Uterus (tissue), 4 donors: Measurements from ENCODE around the gene CACNB2. TPM values are rescaled to one million over a fixed set of nuclear protein-coding genes. Genes with fewer than 3 reads are reported as not detected.

Experiments used
- DNase-seq, 2 donors: peaks; one replicate each; pipeline ENCODE4 v3.0.0-alpha.2; 2019 to 2020
- H3K27ac ChIP-seq, 2 donors: fragments of 200-600 bp; sonication (generic); 1 replicate in 1 of 2; 2 replicates in 1 of 2; pipeline ENCODE4 v1.5.1; 2016 to 2018
- H3K27me3 ChIP-seq, 2 donors: fragments of 200-600 bp; sonication (generic); one replicate each; pipeline ENCODE4 v1.5.1; 2018 to 2019; ENCODE audit warnings: control low read depth in 1 of 2
- H3K36me3 ChIP-seq, 2 donors: fragments of 200-600 bp; sonication (generic); one replicate each; pipeline ENCODE4 v1.5.1; 2019; ENCODE audit warnings: control low read depth in 1 of 2
- H3K4me1 ChIP-seq, 2 donors: fragments of 200-600 bp; sonication (generic); one replicate each; pipeline ENCODE4 v1.5.1; 2018 to 2019; ENCODE audit warnings: control low read depth in 1 of 2
- H3K4me3 ChIP-seq, 2 donors: fragments of 200-600 bp; sonication (generic); 1 replicate in 1 of 2; 2 replicates in 1 of 2; pipeline ENCODE4 v1.5.1; 2018 to 2019; ENCODE audit warnings: mild to moderate bottlenecking in 1 of 2
- H3K9me3 ChIP-seq, 2 donors: fragments of 200-600 bp; sonication (generic); one replicate each; pipeline ENCODE4 v1.5.1; 2019; ENCODE audit warnings: control low read depth in 1 of 2
- POLR2A ChIP-seq, 2 donors: fragments of 450-650 bp; IDR thresholded peaks; one replicate each; pipeline ENCODE4 v1.6.1; 2016; ENCODE audit warnings: antibody characterized with exemption in 2 of 2, mild to moderate bottlenecking in 1 of 2, moderate library complexity in 1 of 2
- intact Hi-C: fragments of 100-400 bp; cut with DNase I; formaldehyde crosslinking; loops from one replicate; pipeline ENCODE4 v1.15.1; 2023; ENCODE audit warnings: low total_unique reads
- total RNA-seq, 4 donors: library from RNA; depleted of rRNA in 3 of 4; stranded (reverse); fragments of >200 nt in 3 of 4; gene quantifications; one replicate each; pipeline versions ENCODE4 v1.1.0 to v1.2.4, GENCODE V29; 2014 to 2023
- TF ChIP-seq, protein P1 (sequence below), 4 experiments: fragments of 200-600 bp in 2 of 4; fragments of 450-650 bp in 2 of 4; sonication (generic) in 2 of 4; IDR thresholded peaks; one replicate each; pipeline ENCODE4 v1.5.1; 2016 to 2019; ENCODE audit warnings: antibody characterized with exemption in 4 of 4, mild to moderate bottlenecking in 2 of 4, moderate library complexity in 1 of 4
- donor health status: DM: yes; HTN: yes; CAD: no.

CACNB2 gene
- total RNA-seq, 4 donors from 2014 or later, result 19.4 to 33.0 (median 27.0) TPM

DNA sequence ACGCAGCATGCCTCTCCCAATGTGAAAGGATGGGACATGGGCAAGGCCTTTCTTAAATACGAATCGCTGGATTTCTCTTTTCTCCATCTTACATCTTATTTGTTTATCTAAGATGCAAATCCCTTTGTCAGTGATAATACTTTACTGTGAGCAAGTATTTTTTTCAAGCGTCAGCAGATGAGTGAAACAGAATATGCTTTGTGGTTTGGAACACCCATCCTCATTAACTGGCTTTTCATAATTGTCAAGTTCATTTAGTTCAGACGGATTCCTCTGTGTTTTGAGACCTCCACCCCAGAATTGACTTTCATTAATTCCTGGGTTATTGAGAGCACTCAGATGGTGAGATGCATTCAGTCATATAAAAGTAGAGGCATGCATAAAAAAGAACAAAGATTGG is 361.4 kb downstream of the CACNB2 start:
- no peak for TF ChIP-seq POLR2A (IDR thresholded peaks at IDR 0.05)
- TF ChIP-seq, protein P1, sequence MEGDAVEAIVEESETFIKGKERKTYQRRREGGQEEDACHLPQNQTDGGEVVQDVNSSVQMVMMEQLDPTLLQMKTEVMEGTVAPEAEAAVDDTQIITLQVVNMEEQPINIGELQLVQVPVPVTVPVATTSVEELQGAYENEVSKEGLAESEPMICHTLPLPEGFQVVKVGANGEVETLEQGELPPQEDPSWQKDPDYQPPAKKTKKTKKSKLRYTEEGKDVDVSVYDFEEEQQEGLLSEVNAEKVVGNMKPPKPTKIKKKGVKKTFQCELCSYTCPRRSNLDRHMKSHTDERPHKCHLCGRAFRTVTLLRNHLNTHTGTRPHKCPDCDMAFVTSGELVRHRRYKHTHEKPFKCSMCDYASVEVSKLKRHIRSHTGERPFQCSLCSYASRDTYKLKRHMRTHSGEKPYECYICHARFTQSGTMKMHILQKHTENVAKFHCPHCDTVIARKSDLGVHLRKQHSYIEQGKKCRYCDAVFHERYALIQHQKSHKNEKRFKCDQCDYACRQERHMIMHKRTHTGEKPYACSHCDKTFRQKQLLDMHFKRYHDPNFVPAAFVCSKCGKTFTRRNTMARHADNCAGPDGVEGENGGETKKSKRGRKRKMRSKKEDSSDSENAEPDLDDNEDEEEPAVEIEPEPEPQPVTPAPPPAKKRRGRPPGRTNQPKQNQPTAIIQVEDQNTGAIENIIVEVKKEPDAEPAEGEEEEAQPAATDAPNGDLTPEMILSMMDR (IDR thresholded peaks at IDR 0.05), result no peak
- no peak overlapping the region for H3K27ac ChIP-seq
- H3K9me3 ChIP-seq, result no peaks in the 10 kb centered on the region
- H3K36me3 ChIP-seq, result no peaks in the 10 kb centered on the region
- no peaks in the 10 kb centered on the region for H3K4me1 ChIP-seq
- no peaks in the 10 kb centered on the region for H3K27me3 ChIP-seq
- no peak for DNase-seq
- intact Hi-C loops, result no loop called here
- no peak overlapping the region for H3K4me3 ChIP-seq

DNA sequence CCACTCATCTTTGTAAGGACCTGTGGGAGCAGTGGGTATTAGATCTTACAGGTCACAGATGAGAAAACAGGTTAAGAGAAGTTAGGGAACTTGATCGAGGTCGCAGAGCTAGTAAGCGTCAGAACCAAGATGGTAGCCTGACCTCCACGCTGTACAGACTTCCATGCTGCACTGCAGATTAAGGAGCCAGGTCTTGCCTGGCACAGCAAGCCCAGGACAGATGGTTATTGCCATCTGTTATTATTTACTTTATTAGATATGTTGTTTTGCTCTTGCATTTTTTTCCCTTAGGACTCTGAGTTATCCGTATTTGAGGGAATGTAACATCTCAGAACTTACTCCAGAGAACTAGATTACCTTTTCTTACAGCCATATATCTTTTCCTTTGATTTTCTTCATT is 363.9 kb downstream of the CACNB2 start:
- intact Hi-C loops, result no loop called here
- no peaks in the 10 kb centered on the region for H3K36me3 ChIP-seq
- no peaks in the 10 kb centered on the region for H3K4me1 ChIP-seq
- DNase-seq, result no peak
- H3K27ac ChIP-seq, result no peak overlapping the region
- H3K9me3 ChIP-seq, result no peaks in the 10 kb centered on the region
- no peak overlapping the region for H3K4me3 ChIP-seq
- TF ChIP-seq, protein P1 (IDR thresholded peaks at IDR 0.05), result no peak
- no peak for TF ChIP-seq POLR2A (IDR thresholded peaks at IDR 0.05)
- H3K27me3 ChIP-seq, result no peaks in the 10 kb centered on the region

DNA sequence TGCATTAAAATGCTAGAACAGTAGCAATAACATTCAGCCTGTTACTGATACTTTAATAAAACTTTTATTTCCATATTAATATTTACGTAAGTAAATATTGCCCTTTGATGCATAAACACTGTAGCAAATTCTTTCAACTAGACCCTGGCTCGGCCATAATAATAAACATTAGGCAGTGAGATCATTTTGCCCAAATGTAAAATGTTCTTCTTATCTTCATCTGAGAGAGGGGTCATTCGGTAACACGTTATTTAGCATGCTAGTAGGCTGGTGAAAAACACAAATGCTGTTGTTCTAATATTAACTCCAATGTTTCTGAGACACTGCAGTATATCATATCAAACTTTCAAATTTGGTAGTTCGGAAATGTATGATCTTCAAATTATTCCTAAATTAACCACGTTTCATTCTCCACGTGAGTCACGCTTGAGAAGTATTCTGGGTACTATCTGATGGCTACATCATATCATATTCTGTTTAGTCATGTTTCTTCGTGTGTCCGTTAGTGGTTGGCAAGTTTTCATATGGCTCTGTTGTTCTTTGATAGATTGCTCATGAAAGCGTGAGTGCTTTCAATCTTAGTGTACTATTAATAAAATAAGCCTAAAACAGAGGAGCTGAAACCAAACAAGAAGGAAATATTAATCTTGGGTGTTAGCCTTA is 365.4 kb downstream of the CACNB2 start:
- Histone ChIP-seq H3K27me3 (no peaks in the 10 kb centered on the region), H3K4me3 (no peak overlapping the region), H3K9me3 (no peaks in the 10 kb centered on the region), H3K4me1 (no peaks in the 10 kb centered on the region), H3K36me3 (no peaks in the 10 kb centered on the region), H3K27ac (no peak overlapping the region)
- no peak for DNase-seq
- no peak for TF ChIP-seq POLR2A (IDR thresholded peaks at IDR 0.05)
- TF ChIP-seq, protein P1 (IDR thresholded peaks at IDR 0.05), result no peak
- intact Hi-C loops, result no loop called here

DNA sequence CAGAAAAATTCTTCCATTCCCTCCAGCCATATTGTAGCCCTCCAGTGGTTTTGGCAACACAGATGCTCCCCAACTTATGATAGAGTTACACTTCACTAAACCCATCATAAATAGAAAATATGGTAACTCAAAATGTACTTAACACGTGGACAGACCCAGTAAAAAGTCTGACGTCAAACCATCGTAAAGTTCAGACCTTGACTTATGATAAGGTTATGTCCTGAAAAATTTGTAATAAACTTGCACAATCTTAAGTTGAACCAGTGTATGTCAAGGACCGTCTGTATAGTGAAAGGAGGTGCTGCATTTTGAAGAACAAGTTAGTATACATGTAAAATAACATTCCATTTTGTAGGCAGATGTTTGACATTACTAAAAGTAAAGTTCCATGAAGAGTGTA is 368.4 kb downstream of the CACNB2 start:
- no peaks in the 10 kb centered on the region for H3K27me3 ChIP-seq
- no peak overlapping the region for H3K27ac ChIP-seq
- H3K4me3 ChIP-seq, result no peak overlapping the region
- no peak for DNase-seq
- no peaks in the 10 kb centered on the region for H3K4me1 ChIP-seq
- no peak for TF ChIP-seq POLR2A (IDR thresholded peaks at IDR 0.05)
- TF ChIP-seq, protein P1 (IDR thresholded peaks at IDR 0.05), result no peak
- no peaks in the 10 kb centered on the region for H3K36me3 ChIP-seq
- no peaks in the 10 kb centered on the region for H3K9me3 ChIP-seq
- intact Hi-C loops, result no loop called here

DNA sequence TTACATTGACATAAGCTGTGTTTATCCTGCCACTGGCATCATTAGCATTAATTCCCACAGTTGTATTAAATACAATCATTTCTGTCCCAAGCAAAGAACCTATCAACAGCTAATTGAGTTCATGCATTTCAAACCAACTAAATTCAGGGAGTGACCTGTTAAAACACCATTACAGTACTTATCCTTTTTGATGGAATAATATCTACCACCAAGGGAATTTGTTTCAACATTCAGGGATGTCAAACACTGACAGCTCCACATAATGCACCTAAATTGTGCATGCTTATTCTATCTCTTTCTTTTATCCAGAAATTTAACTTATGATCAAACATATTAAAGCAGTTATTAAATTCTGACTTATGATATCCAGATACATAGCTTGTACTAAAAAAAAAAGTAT is 374.3 kb downstream of the CACNB2 start:
- no peaks in the 10 kb centered on the region for H3K9me3 ChIP-seq

More for the DNA sequence above, 374.3 kb downstream of the CACNB2 start:
- Histone ChIP-seq H3K36me3 (no peaks in the 10 kb centered on the region), H3K4me3 (no peak overlapping the region), H3K4me1 (no peaks in the 10 kb centered on the region), H3K27me3 (no peaks in the 10 kb centered on the region), H3K27ac (no peak overlapping the region)
- TF ChIP-seq, protein P1 (IDR thresholded peaks at IDR 0.05), result no peak
- TF ChIP-seq POLR2A (IDR thresholded peaks at IDR 0.05), result no peak
- no peak for DNase-seq
- intact Hi-C loops, result no loop called here
